T-cell (primary cell): Measurements from ENCODE around the gene ZNF710. TPM values are rescaled to one million over a fixed set of nuclear protein-coding genes. Genes with fewer than 3 reads are reported as not detected.
A peak's percentile ranks its signal among the peaks of the same experiment; 100 is the strongest.

Source experiments
- ATAC-seq, 4 experiments: fragments of 200-7000 bp in 3 of 4; fragments of 150-1000 bp in 1 of 4; cut with Tn5 transposase; replicated peaks in 1 of 4; 1 replicate in 3 of 4; 2 replicates in 1 of 4; pipeline ENCODE4 v1.10.0; 2021; ENCODE audit warnings: moderate library complexity in 3 of 4, mild to moderate bottlenecking in 2 of 4, moderate number of reproducible peaks in 1 of 4
- CTCF ChIA-PET, 2 donors: fragments of 300-600 bp; sonication (Branson Sonifier 250); formaldehyde crosslinking; loops; one replicate each; lab custom pipeline; 2022; ENCODE audit warnings: antibody characterized with exemption in 2 of 2; lab: Charles Lee
- POLR2A ChIA-PET, 2 donors: fragments of 300-600 bp; sonication (Branson Sonifier 250); formaldehyde crosslinking; loops; one replicate each; lab custom pipeline; 2022; ENCODE audit warnings: antibody characterized with exemption in 2 of 2; lab: Charles Lee
- DNase-seq, 35 experiments: peaks; one replicate each; pipeline versions ENCODE4 v3.0.0 to v3.0.0-alpha.2; 2013 to 2023
- H3K27ac ChIP-seq: one replicate; pipeline ENCODE4 v1.5.1; 2013; ENCODE audit warnings: low read length
- H3K27me3 ChIP-seq, 2 experiments: replicated peaks in 1 of 2; 1 replicate in 1 of 2; 2 replicates in 1 of 2; pipeline versions ENCODE4 v1.6.1 to v1.7.0; 2013; ENCODE audit warnings: low read length in 1 of 2, mixed read lengths in 1 of 2; ENCODE audit not compliant: control insufficient read depth in 2 of 2, insufficient read depth in 2 of 2; ENCODE audit errors: extremely low read depth in 1 of 2
- H3K36me3 ChIP-seq, 2 donors: 1 replicate in 1 of 2; 2 replicates in 1 of 2; pipeline versions ENCODE4 v1.6.1 to v1.7.0; 2013; ENCODE audit warnings: low read length in 1 of 2; ENCODE audit not compliant: control insufficient read depth in 2 of 2, insufficient read depth in 1 of 2; ENCODE audit errors: extremely low read depth in 1 of 2
- H3K4me1 ChIP-seq, 2 experiments: 1 replicate in 1 of 2; 2 replicates in 1 of 2; pipeline versions ENCODE4 v1.6.1 to v1.7.0; 2013; ENCODE audit warnings: low read length in 2 of 2, mixed read lengths in 1 of 2; ENCODE audit not compliant: insufficient read depth in 2 of 2, control insufficient read depth in 1 of 2; ENCODE audit errors: extremely low read depth in 1 of 2
- H3K4me3 ChIP-seq, 2 donors: 1 replicate in 1 of 2; 2 replicates in 1 of 2; pipeline versions ENCODE4 v1.5.1 to v1.7.0; 2013; ENCODE audit warnings: mild to moderate bottlenecking in 2 of 2, low read length in 1 of 2, moderate library complexity in 1 of 2; ENCODE audit not compliant: control insufficient read depth in 1 of 2; ENCODE audit errors: extremely low read depth in 1 of 2
- H3K9me3 ChIP-seq: 2 replicates; pipeline ENCODE4 v1.7.0; 2013
- H3K27ac Mint-ChIP-seq, 2 donors: one replicate each; pipeline ENCODE4 v1.8.0; 2020 to 2021; ENCODE audit warnings: mild to moderate bottlenecking in 2 of 2, mixed read lengths in 2 of 2
- H3K27me3 Mint-ChIP-seq, 2 donors: one replicate each; pipeline ENCODE4 v1.8.0; 2021 to 2022; ENCODE audit warnings: mixed read lengths in 2 of 2
- H3K36me3 Mint-ChIP-seq: one replicate; pipeline ENCODE4 v1.8.0; 2021; ENCODE audit warnings: mixed read lengths
- H3K4me1 Mint-ChIP-seq, 3 donors: one replicate each; pipeline ENCODE4 v1.8.0; 2020 to 2022; ENCODE audit warnings: mixed read lengths in 3 of 3, mild to moderate bottlenecking in 1 of 3
- H3K4me3 Mint-ChIP-seq, 3 donors: one replicate each; pipeline ENCODE4 v1.8.0; 2020 to 2022; ENCODE audit warnings: mild to moderate bottlenecking in 3 of 3, mixed read lengths in 3 of 3, moderate library complexity in 3 of 3
- H3K9me3 Mint-ChIP-seq, 3 donors: one replicate each; pipeline ENCODE4 v1.8.0; 2020 to 2022; ENCODE audit warnings: mixed read lengths in 3 of 3
- WGBS: methylation state at CpG from one replicate; pipeline ENCODE4 v1.1.5; 2013; ENCODE audit warnings: missing lambda C conversion rate; ENCODE audit not compliant: insufficient coverage; 5-methylcytosine and 5-hydroxymethylcytosine counted together
- total RNA-seq, 35 experiments: library from RNA in 6 of 35; stranded (reverse) in 6 of 35; fragments of 120-200 nt in 1 of 35; gene quantifications; one replicate each; pipeline versions ENCODE4 v1.2.1 to v1.2.4 and lab custom pipeline; 2013 to 2026

The ZNF710 gene
- total RNA-seq, 5 donors from 2014 or later (not counting 1 experiment from before 2014, with no cell fraction given), result 11.8 to 21.2 (median 17.7) TPM

- Histone ChIP-seq H3K27me3 (peaks cover 0 to 6% of the 10 kb centered on the region in 2 experiments), H3K9me3 (no peaks in the 10 kb centered on the region), H3K4me3 (no peak overlapping the region), H3K36me3 (no peaks in the 10 kb centered on the region), H3K27ac (no peak overlapping the region), H3K4me1 (no peaks in the 10 kb centered on the region)
- DNase-seq (no peak), ATAC-seq (no peak)
- no CpG with 5 or more reads among the region's 3 CpGs for WGBS
- H3K36me3 Mint-ChIP-seq, result no peaks in the 10 kb centered on the region
- no peak overlapping the region for H3K27ac Mint-ChIP-seq
- H3K9me3 Mint-ChIP-seq, result peaks cover 4 to 8% (median 4%) of the 10 kb centered on the region in 3 donors
- CTCF ChIA-PET, result interaction anchor here in 1 of 2 donors (0.6 to 0.8 kb wide), 2 partner anchors 80 to 112 kb away, joined by 3 read pairs; no protein-coding TSS in a partner anchor
- H3K4me1 Mint-ChIP-seq, result no peaks in the 10 kb centered on the region
- POLR2A ChIA-PET, result interaction anchor here in 1 of 2 donors (0.5 kb wide), 1 partner anchor 14 kb away, joined by 7 read pairs; no protein-coding TSS in a partner anchor
- peaks cover 0 to 4% of the 10 kb centered on the region in 2 donors for H3K27me3 Mint-ChIP-seq
- no peak overlapping the region for H3K4me3 Mint-ChIP-seq
Measured at GRCh38 chr15:89985111-89985510, 16.0 kb upstream of the ZNF710 start.

- no peak overlapping the region for H3K4me3 ChIP-seq
- no CpG with 5 or more reads among the region's 4 CpGs for WGBS
- CTCF ChIA-PET, result no interaction called here
- ATAC-seq (no peak), DNase-seq (no peak)
- H3K27ac ChIP-seq, result no peak overlapping the region
- Mint-ChIP-seq H3K4me3 (no peak overlapping the region), H3K9me3 (no peaks in the 10 kb centered on the region), H3K4me1 (no peaks in the 10 kb centered on the region), H3K27ac (no peak overlapping the region), H3K36me3 (no peaks in the 10 kb centered on the region), H3K27me3 (no peaks in the 10 kb centered on the region)
- H3K9me3 ChIP-seq, result no peaks in the 10 kb centered on the region
- POLR2A ChIA-PET, result no interaction called here
- no peaks in the 10 kb centered on the region for H3K36me3 ChIP-seq
- no peaks in the 10 kb centered on the region for H3K27me3 ChIP-seq
- no peaks in the 10 kb centered on the region for H3K4me1 ChIP-seq
Measured at GRCh38 chr15:89991312-89991711, 9.8 kb upstream of the ZNF710 start.

- Histone ChIP-seq H3K4me3 (no peak overlapping the region), H3K4me1 (no peaks in the 10 kb centered on the region), H3K9me3 (no peaks in the 10 kb centered on the region), H3K27me3 (no peaks in the 10 kb centered on the region), H3K27ac (no peak overlapping the region), H3K36me3 (no peaks in the 10 kb centered on the region)
- H3K4me3 Mint-ChIP-seq, result no peak overlapping the region
- no peak overlapping the region for H3K27ac Mint-ChIP-seq
- DNase-seq (no peak), ATAC-seq (no peak)
- CTCF ChIA-PET, result interaction anchor here in 1 of 2 donors (0.6 kb wide), 1 partner anchor 330 kb away, joined by 3 read pairs; no protein-coding TSS in a partner anchor
- WGBS, result 100% methylated on average over 1 of the region's 1 CpG
- H3K4me1 Mint-ChIP-seq, result no peaks in the 10 kb centered on the region
- POLR2A ChIA-PET, result no interaction called here
- H3K9me3 Mint-ChIP-seq, result no peaks in the 10 kb centered on the region
- H3K27me3 Mint-ChIP-seq, result no peaks in the 10 kb centered on the region
- H3K36me3 Mint-ChIP-seq, result no peaks in the 10 kb centered on the region
Measured at GRCh38 chr15:89993349-89993748, 7.8 kb upstream of the ZNF710 start.

- peak overlapping the region in 1 of 2 donors; percentile 22 for H3K27ac Mint-ChIP-seq
- no peak overlapping the region for H3K4me3 ChIP-seq
- ChIA-PET CTCF (no interaction called here), POLR2A (no interaction called here)
- H3K36me3 ChIP-seq, result no peaks in the 10 kb centered on the region
- H3K27me3 Mint-ChIP-seq, result no peaks in the 10 kb centered on the region
- H3K4me3 Mint-ChIP-seq, result no peak overlapping the region
- ATAC-seq (no peak), DNase-seq (no peak)
- no peak overlapping the region for H3K27ac ChIP-seq
- peaks cover 6 to 20% of the 10 kb centered on the region in 2 experiments for H3K4me1 ChIP-seq
- no peaks in the 10 kb centered on the region for H3K36me3 Mint-ChIP-seq
- H3K4me1 Mint-ChIP-seq, result peaks cover 10 to 13% (median 12%) of the 10 kb centered on the region in 3 donors
- H3K27me3 ChIP-seq, result no peaks in the 10 kb centered on the region
- no peaks in the 10 kb centered on the region for H3K9me3 Mint-ChIP-seq
- WGBS, result 89% methylated on average over 2 of the region's 4 CpGs
- no peaks in the 10 kb centered on the region for H3K9me3 ChIP-seq
Measured at GRCh38 chr15:89997079-89997478, 4.0 kb upstream of the ZNF710 start.

- POLR2A ChIA-PET, result no interaction called here
- peak overlapping the region in 1 of 2 donors; percentile 34 for H3K27ac Mint-ChIP-seq
- H3K27ac ChIP-seq, result no peak overlapping the region
- no peaks in the 10 kb centered on the region for H3K36me3 Mint-ChIP-seq
- H3K27me3 Mint-ChIP-seq, result no peaks in the 10 kb centered on the region
- peaks cover 10 to 29% of the 10 kb centered on the region in 2 experiments for H3K4me1 ChIP-seq
- no peaks in the 10 kb centered on the region for H3K36me3 ChIP-seq
- DNase-seq, result no peak
- no peaks in the 10 kb centered on the region for H3K9me3 ChIP-seq
- no peaks in the 10 kb centered on the region for H3K9me3 Mint-ChIP-seq
- ATAC-seq, result no peak
- CTCF ChIA-PET, result interaction anchor here (1.1 to 2.0 kb wide), 2 partner anchors 73 to 123 kb away, joined by 3 to 4 read pairs; no protein-coding TSS in a partner anchor
- no peak overlapping the region for H3K4me3 ChIP-seq
- peaks cover 17 to 20% (median 19%) of the 10 kb centered on the region in 3 donors for H3K4me1 Mint-ChIP-seq
- 73% methylated on average over 2 of the region's 5 CpGs for WGBS
- H3K27me3 ChIP-seq, result no peaks in the 10 kb centered on the region
- H3K4me3 Mint-ChIP-seq, result no peak overlapping the region
Measured at GRCh38 chr15:89998141-89998661, 2.9 kb upstream of the ZNF710 start.

GRCh38 chr15:89998923-89999675, 2.0 kb upstream of the ZNF710 start:
- Mint-ChIP-seq H3K4me3 (peak overlapping the region; percentile 8 to 51 (median 25)), H3K36me3 (no peaks in the 10 kb centered on the region), H3K27me3 (no peaks in the 10 kb centered on the region), H3K9me3 (no peaks in the 10 kb centered on the region), H3K4me1 (peaks cover 26 to 29% (median 28%) of the 10 kb centered on the region in 3 donors), H3K27ac (peak overlapping the region; percentile 34 to 74)
- Histone ChIP-seq H3K27me3 (no peaks in the 10 kb centered on the region), H3K9me3 (no peaks in the 10 kb centered on the region), H3K4me1 (peaks cover 13 to 36% of the 10 kb centered on the region in 2 experiments), H3K36me3 (no peaks in the 10 kb centered on the region), H3K27ac (no peak overlapping the region), H3K4me3 (no peak overlapping the region)
- ATAC-seq (no peak), DNase-seq (no peak)
- ChIA-PET POLR2A (interaction anchor here in 1 of 2 donors (0.6 kb wide), 2 partner anchors 14 to 57 kb away, joined by 4 to 7 read pairs; no protein-coding TSS in a partner anchor), CTCF (interaction anchor here (1.1 to 2.0 kb wide), 2 partner anchors 72 to 124 kb away, joined by 3 to 4 read pairs; no protein-coding TSS in a partner anchor)
- WGBS, result 70% methylated on average over 11 of the region's 12 CpGs
